GM12878 (cell line): Measurements from ENCODE around the gene TMEM138. TPM values are rescaled to one million over a fixed set of nuclear protein-coding genes. Genes with fewer than 3 reads are reported as not detected.

Source experiments
- BHLHE40 ChIP-seq, 2 experiments: fragments of 450-650 bp in 1 of 2; IDR thresholded peaks; 2 replicates each; pipeline ENCODE4 v1.6.1; 2011 to 2017; ENCODE audit warnings: low read depth in 2 of 2, borderline replicate concordance in 1 of 2, improper control_type of control experiment in 1 of 2, low read length in 1 of 2, mild to moderate bottlenecking in 1 of 2
- CUX1 ChIP-seq: IDR thresholded peaks from 2 replicates; pipeline ENCODE4 v1.6.1; 2012; ENCODE audit warnings: improper control_type of control experiment, low read depth, low read length; ENCODE audit not compliant: insufficient replicate concordance
- EP300 ChIP-seq, 2 experiments: fragments of 150-350 bp in 1 of 2; IDR thresholded peaks; 2 replicates each; pipeline ENCODE4 v1.6.1; 2011 to 2012; ENCODE audit warnings: low read depth in 2 of 2, low read length in 2 of 2, borderline replicate concordance in 1 of 2, improper control_type of control experiment in 1 of 2, inconsistent platforms in 1 of 2; ENCODE audit not compliant: control insufficient read depth in 1 of 2
- IKZF1 ChIP-seq: fragments of 450-650 bp; conservative IDR thresholded peaks from 2 replicates; pipeline ENCODE4 v1.6.1; 2017; ENCODE audit warnings: antibody characterized with exemption, mild to moderate bottlenecking
- MEF2A ChIP-seq: IDR thresholded peaks from 2 replicates; pipeline ENCODE4 v1.6.1; 2011; ENCODE audit warnings: low read depth, mild to moderate bottlenecking, low read length, moderate library complexity; ENCODE audit not compliant: insufficient read depth
- MEF2B ChIP-seq: fragments of 450-650 bp; IDR thresholded peaks from 2 replicates; pipeline ENCODE4 v1.6.1; 2018; ENCODE audit warnings: mild to moderate bottlenecking, moderate library complexity; ENCODE audit not compliant: partially characterized antibody, poor library complexity, severe bottlenecking
- POU2F2 ChIP-seq: IDR thresholded peaks from 3 replicates; pipeline ENCODE4 v1.6.1; 2011; ENCODE audit warnings: low read depth, mild to moderate bottlenecking, low read length, borderline replicate concordance
- RELA ChIP-seq: fragments of 450-650 bp; IDR thresholded peaks from 2 replicates; pipeline ENCODE4 v1.8.0; 2014; ENCODE audit warnings: borderline replicate concordance; ENCODE audit not compliant: partially characterized antibody
- SMARCA5 ChIP-seq: fragments of 450-650 bp; IDR thresholded peaks from 2 replicates; pipeline ENCODE4 v1.6.1; 2017; ENCODE audit warnings: mild to moderate bottlenecking
- SUPT20H ChIP-seq: IDR thresholded peaks from 2 replicates; pipeline ENCODE4 v1.6.1; 2011; ENCODE audit warnings: low read depth, mild to moderate bottlenecking, low read length, moderate library complexity, borderline replicate concordance; ENCODE audit not compliant: control insufficient read depth
- YY1 ChIP-seq: IDR thresholded peaks from 2 replicates; pipeline ENCODE4 v1.6.1; 2011; ENCODE audit warnings: low read depth, mild to moderate bottlenecking, low read length
- ZBED1 ChIP-seq: IDR thresholded peaks from 2 replicates; pipeline ENCODE4 v1.6.1; 2016; ENCODE audit warnings: borderline replicate concordance
- ZBTB4 ChIP-seq: fragments of 450-650 bp; formaldehyde crosslinking; IDR thresholded peaks from 2 replicates; pipeline ENCODE4 v1.4.0; 2022; ENCODE audit warnings: mild to moderate bottlenecking, moderate library complexity
- polyA plus RNA-seq, 11 experiments: library from polyadenylated mRNA; depleted of rRNA in 4 of 11; unstranded in 6 of 11; stranded (reverse) in 5 of 11; fragments of >200 nt; fragmentation: Nextera tagmentation in 4 of 11; fragmentation: Illumina TruSeq in 1 of 11; extraction: Ambion mirVana in 4 of 11; extraction: Trizol in 1 of 11; gene quantifications; 1 replicate in 1 of 11; 2 replicates in 10 of 11; pipeline versions ENCODE4 v1.2.1 to v1.2.3, GENCODE V29; 2011 to 2016; ENCODE audit warnings: inconsistent platforms in 2 of 11, missing spikeins in 2 of 11, low read depth in 1 of 11
- total RNA-seq, 4 experiments: library from RNA; depleted of rRNA in 3 of 4; stranded (reverse); fragments of >200 nt in 3 of 4; fragmentation: Illumina TruSeq in 1 of 4; extraction: Trizol in 1 of 4; gene quantifications; 2 replicates each; pipeline versions ENCODE4 v1.2.1 to v1.2.3, GENCODE V29; 2013 to 2021
- TF ChIP-seq, protein P1 (sequence below): fragments of 450-650 bp; IDR thresholded peaks from 2 replicates; pipeline ENCODE4 v1.6.1; 2017; ENCODE audit warnings: mild to moderate bottlenecking, low read depth, inconsistent platforms; ENCODE audit not compliant: poor library complexity, severe bottlenecking
- TF ChIP-seq, protein P2 (sequence below), 3 experiments: IDR thresholded peaks in 2 of 3; conservative IDR thresholded peaks in 1 of 3; 2 replicates each; pipeline ENCODE4 v1.5.1; 2011; ENCODE audit warnings: low read depth in 3 of 3, low read length in 3 of 3, mild to moderate bottlenecking in 3 of 3, control low read depth in 2 of 3, moderate library complexity in 2 of 3, inconsistent platforms in 1 of 3, mixed read lengths in 1 of 3; ENCODE audit not compliant: control insufficient read depth in 2 of 3, insufficient read depth in 1 of 3; ENCODE audit errors: extremely low read depth in 1 of 3

Gene TMEM138
- total and polyA plus RNA-seq, 10 of the 15 experiments (the other 5 are each of a cell fraction or from before 2014, with no cell fraction given): 28.5 to 116 (median 73.4) TPM

DNA sequence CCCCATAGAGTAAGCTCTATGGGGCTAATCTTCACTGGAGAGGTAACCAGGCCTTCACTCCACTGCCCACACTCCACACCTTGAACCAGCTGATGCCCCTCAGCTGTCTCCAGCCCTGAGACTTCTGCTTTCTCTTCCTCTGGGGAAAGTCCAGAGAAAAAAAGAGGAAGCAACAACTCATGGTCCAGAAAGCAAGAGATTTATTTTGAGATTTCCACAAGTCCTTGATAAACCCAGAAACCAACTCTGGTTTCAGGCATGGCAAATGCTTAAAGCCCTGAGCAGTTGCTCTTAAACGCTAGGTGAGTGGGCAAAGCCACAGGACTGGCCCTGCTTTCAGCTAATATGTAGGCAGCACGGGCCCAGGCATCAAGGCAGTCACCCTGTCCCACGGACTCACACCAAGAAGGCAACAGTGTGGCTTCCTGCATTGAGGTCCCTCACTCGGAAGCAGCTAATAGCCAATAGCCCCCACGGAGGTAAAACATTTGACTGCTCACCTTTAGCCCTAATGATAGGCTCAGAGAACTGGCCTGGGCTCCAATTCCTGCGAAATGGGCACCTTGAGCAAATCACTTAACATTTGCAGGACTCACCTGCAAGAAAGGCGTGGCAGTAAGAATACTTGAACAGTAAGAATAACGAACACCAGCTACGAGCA, 4.8 kb upstream of the TMEM138 start (continued):
- TF ChIP-seq, protein P1, sequence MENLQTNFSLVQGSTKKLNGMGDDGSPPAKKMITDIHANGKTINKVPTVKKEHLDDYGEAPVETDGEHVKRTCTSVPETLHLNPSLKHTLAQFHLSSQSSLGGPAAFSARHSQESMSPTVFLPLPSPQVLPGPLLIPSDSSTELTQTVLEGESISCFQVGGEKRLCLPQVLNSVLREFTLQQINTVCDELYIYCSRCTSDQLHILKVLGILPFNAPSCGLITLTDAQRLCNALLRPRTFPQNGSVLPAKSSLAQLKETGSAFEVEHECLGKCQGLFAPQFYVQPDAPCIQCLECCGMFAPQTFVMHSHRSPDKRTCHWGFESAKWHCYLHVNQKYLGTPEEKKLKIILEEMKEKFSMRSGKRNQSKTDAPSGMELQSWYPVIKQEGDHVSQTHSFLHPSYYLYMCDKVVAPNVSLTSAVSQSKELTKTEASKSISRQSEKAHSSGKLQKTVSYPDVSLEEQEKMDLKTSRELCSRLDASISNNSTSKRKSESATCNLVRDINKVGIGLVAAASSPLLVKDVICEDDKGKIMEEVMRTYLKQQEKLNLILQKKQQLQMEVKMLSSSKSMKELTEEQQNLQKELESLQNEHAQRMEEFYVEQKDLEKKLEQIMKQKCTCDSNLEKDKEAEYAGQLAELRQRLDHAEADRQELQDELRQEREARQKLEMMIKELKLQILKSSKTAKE: peak; percentile 68
- peak; percentile 94 for TF ChIP-seq SMARCA5
- TF ChIP-seq SUPT20H: no peak
- TF ChIP-seq, protein P2, sequence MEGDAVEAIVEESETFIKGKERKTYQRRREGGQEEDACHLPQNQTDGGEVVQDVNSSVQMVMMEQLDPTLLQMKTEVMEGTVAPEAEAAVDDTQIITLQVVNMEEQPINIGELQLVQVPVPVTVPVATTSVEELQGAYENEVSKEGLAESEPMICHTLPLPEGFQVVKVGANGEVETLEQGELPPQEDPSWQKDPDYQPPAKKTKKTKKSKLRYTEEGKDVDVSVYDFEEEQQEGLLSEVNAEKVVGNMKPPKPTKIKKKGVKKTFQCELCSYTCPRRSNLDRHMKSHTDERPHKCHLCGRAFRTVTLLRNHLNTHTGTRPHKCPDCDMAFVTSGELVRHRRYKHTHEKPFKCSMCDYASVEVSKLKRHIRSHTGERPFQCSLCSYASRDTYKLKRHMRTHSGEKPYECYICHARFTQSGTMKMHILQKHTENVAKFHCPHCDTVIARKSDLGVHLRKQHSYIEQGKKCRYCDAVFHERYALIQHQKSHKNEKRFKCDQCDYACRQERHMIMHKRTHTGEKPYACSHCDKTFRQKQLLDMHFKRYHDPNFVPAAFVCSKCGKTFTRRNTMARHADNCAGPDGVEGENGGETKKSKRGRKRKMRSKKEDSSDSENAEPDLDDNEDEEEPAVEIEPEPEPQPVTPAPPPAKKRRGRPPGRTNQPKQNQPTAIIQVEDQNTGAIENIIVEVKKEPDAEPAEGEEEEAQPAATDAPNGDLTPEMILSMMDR (IDR thresholded peaks at IDR 0.05 in 2 of 3, conservative IDR thresholded peaks at IDR 0.05 in 1 of 3; ENCODE audit: control insufficient read depth in 2 of 3, extremely low read depth in 1 of 3, insufficient read depth in 1 of 3, low read depth in 3 of 3, low read length in 3 of 3): no peak
- peak; percentile 44 for TF ChIP-seq RELA
- TF ChIP-seq ZBTB4 (CRISPR knock-in tag): no peak
- peak; percentile 66 for TF ChIP-seq MEF2B
- peak; percentile 97 for TF ChIP-seq IKZF1
- peak; percentile 40 to 72; a peak in 3 of 4 replicates for TF ChIP-seq BHLHE40 (IDR thresholded peaks at IDR 0.05; ENCODE audit: borderline replicate concordance in 1 of 2, low read depth in 2 of 2, low read length in 1 of 2)
- peak; percentile 75; the same call in 1 of the 2 replicates for TF ChIP-seq MEF2A
- TF ChIP-seq POU2F2: peak; percentile 41; the same call in 2 of the 3 replicates
- TF ChIP-seq EP300 (IDR thresholded peaks at IDR 0.05; ENCODE audit: borderline replicate concordance in 1 of 2, control insufficient read depth in 1 of 2, low read depth in 2 of 2, low read length in 2 of 2): peak; percentile 70 to 77
- 0 out of 2 replicates have a peak, but pooled peaks have one; percentile 19 for TF ChIP-seq YY1
- peak; percentile 84 for TF ChIP-seq CUX1
- TF ChIP-seq ZBED1: peak; percentile 56; the same call in 1 of the 2 replicates
